ENCODE results near the gene PAFAH1B1.

DNA sequence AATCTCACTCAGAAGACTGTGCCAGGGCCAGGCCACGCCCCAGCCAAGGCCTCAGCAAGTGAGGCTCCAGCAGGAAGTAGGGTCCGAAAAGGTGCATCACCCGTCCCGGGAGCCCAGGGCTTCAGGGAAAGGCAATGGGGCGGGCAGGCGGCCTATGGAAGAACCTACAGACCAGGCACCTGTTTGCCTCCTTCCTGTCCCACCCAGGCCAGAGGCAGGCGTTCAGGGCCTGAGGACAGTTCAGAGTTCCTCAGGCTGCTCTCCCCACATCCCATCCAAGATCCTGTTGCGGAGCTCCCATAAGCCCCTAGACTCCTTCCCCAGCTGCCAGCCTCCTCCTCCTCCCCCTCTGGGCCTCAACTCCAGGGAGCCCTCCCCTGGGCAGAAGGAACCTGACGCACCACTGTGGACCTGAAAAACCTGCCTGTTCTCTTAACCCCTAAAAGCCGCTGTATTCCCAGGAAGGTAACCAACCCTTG, 115.8 kb downstream of the PAFAH1B1 start:
- TF ChIP-seq POLR2A (IDR thresholded peaks at IDR 0.05) (peak; percentile 68), POLR2AphosphoS5 (IDR thresholded peaks at IDR 0.05) (peak in 2 of 3 donors; percentile 57 to 70), EP300 (IDR thresholded peaks at IDR 0.05; ENCODE audit: low read depth) (no peak)
- TF ChIP-seq, protein P1, sequence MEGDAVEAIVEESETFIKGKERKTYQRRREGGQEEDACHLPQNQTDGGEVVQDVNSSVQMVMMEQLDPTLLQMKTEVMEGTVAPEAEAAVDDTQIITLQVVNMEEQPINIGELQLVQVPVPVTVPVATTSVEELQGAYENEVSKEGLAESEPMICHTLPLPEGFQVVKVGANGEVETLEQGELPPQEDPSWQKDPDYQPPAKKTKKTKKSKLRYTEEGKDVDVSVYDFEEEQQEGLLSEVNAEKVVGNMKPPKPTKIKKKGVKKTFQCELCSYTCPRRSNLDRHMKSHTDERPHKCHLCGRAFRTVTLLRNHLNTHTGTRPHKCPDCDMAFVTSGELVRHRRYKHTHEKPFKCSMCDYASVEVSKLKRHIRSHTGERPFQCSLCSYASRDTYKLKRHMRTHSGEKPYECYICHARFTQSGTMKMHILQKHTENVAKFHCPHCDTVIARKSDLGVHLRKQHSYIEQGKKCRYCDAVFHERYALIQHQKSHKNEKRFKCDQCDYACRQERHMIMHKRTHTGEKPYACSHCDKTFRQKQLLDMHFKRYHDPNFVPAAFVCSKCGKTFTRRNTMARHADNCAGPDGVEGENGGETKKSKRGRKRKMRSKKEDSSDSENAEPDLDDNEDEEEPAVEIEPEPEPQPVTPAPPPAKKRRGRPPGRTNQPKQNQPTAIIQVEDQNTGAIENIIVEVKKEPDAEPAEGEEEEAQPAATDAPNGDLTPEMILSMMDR (IDR thresholded peaks at IDR 0.05): no peak

Measured in transverse colon (tissue), 4 donors.